DMS 273 (cell line): ENCODE measurements around the gene TBX20.
A peak's percentile ranks its signal among the peaks of the same experiment; 100 is the strongest.
"Not testable (repeated sequence)": the region's sequence is repeated elsewhere in the genome, so short reads cannot be mapped to it uniquely, and the experiment has no call there.

Source experiments
- DNase-seq: peaks from one replicate; lab custom pipeline; 2025; ENCODE audit not compliant: unreplicated experiment; lab: John Stamatoyannopoulos, UW

The TBX20 gene

GRCh38 chr7:35228496-35229051 is 25.3 kb downstream of the TBX20 start:
- DNase-seq: not testable (repeated sequence)

GRCh38 chr7:35227438-35227837 is 26.5 kb downstream of the TBX20 start:
- DNase-seq: not testable (repeated sequence)

- DNase-seq: not testable (repeated sequence)
Measured at GRCh38 chr7:35222445-35222844, 31.5 kb downstream of the TBX20 start.

GRCh38 chr7:35220176-35220575 is 33.7 kb downstream of the TBX20 start:
- peak; percentile 92 for DNase-seq

GRCh38 chr7:35216033-35216432 is 37.9 kb downstream of the TBX20 start:
- DNase-seq: not testable (repeated sequence)

GRCh38 chr7:35215063-35215462 is 38.8 kb downstream of the TBX20 start:
- DNase-seq: not testable (repeated sequence)

- not testable (repeated sequence) for DNase-seq
Measured at GRCh38 chr7:35206924-35207323, 47.0 kb downstream of the TBX20 start.

GRCh38 chr7:35204850-35205249 is 49.0 kb downstream of the TBX20 start:
- DNase-seq: not testable (repeated sequence)

GRCh38 chr7:35204031-35204430 is 49.9 kb downstream of the TBX20 start:
- not testable (repeated sequence) for DNase-seq

GRCh38 chr7:35202353-35202752 is 51.5 kb downstream of the TBX20 start:
- DNase-seq: not testable (repeated sequence)

- DNase-seq: not testable (repeated sequence)
Measured at GRCh38 chr7:35200170-35200569, 53.7 kb downstream of the TBX20 start.

GRCh38 chr7:35198370-35199140 is 55.3 kb downstream of the TBX20 start:
- not testable (repeated sequence) for DNase-seq

GRCh38 chr7:35191571-35191970 is 62.3 kb downstream of the TBX20 start:
- DNase-seq: peak; percentile 9

- not testable (repeated sequence) for DNase-seq
Measured at GRCh38 chr7:35190146-35190773, 63.6 kb downstream of the TBX20 start.

- DNase-seq: peak; percentile 85
Measured at GRCh38 chr7:35186751-35187150, 67.1 kb downstream of the TBX20 start.

GRCh38 chr7:35185908-35186731 is 67.8 kb downstream of the TBX20 start:
- peak; percentile 95 for DNase-seq

GRCh38 chr7:35185578-35185907 is 68.4 kb downstream of the TBX20 start:
- DNase-seq: not testable (repeated sequence)

GRCh38 chr7:35184961-35185360 is 68.9 kb downstream of the TBX20 start:
- DNase-seq: peak; percentile 37

GRCh38 chr7:35183873-35184503 is 69.9 kb downstream of the TBX20 start:
- DNase-seq: peak; percentile 57

GRCh38 chr7:35180665-35181064 is 73.2 kb downstream of the TBX20 start:
- not testable (repeated sequence) for DNase-seq

- DNase-seq: not testable (repeated sequence)
Measured at GRCh38 chr7:35173176-35173575, 80.7 kb downstream of the TBX20 start.
